Ammon's horn (tissue), 1 donor: ENCODE results near the gene TAOK1.

Experiments
- DNase-seq: peaks from one replicate; pipeline ENCODE4 v3.0.0-alpha.2; 2016; ENCODE audit warnings: low spot score

TAOK1 gene

GRCh38 chr17:29571883-29572681 is 181.9 kb downstream of the TAOK1 start:
- DNase-seq = peak; percentile 20

- DNase-seq = peak; percentile 65
These were observed 182.8 kb downstream of the TAOK1 start for GRCh38 chr17:29572691-29573557.

- DNase-seq = no peak
These were observed 183.4 kb downstream of the TAOK1 start for GRCh38 chr17:29573558-29573869.

GRCh38 chr17:29573871-29574731 is 183.9 kb downstream of the TAOK1 start:
- peak; percentile 20 for DNase-seq

- DNase-seq = peak; percentile 10
These were observed 184.8 kb downstream of the TAOK1 start for GRCh38 chr17:29574732-29575510.

- no peak for DNase-seq
These were observed 185.5 kb downstream of the TAOK1 start for GRCh38 chr17:29575511-29576213.

GRCh38 chr17:29576214-29577000 is 186.2 kb downstream of the TAOK1 start:
- DNase-seq = no peak

- DNase-seq = no peak
These were observed 186.8 kb downstream of the TAOK1 start for GRCh38 chr17:29577001-29577370.

- DNase-seq = peak; percentile 86
These were observed 187.4 kb downstream of the TAOK1 start for GRCh38 chr17:29577385-29578211.

GRCh38 chr17:29578626-29579485 is 188.7 kb downstream of the TAOK1 start:
- no peak for DNase-seq

- DNase-seq = peak; percentile 96
These were observed 190.0 kb downstream of the TAOK1 start for GRCh38 chr17:29579866-29580771.

GRCh38 chr17:29581583-29582253 is 191.6 kb downstream of the TAOK1 start:
- peak; percentile 71 for DNase-seq

GRCh38 chr17:29582254-29582765 is 192.1 kb downstream of the TAOK1 start:
- DNase-seq = no peak

- peak; percentile 93 for DNase-seq
These were observed 192.6 kb downstream of the TAOK1 start for GRCh38 chr17:29582772-29583171.

GRCh38 chr17:29583324-29584248 is 193.4 kb downstream of the TAOK1 start:
- peak; percentile 6 for DNase-seq
